ENCODE data around the gene COL4A4. TPM values are rescaled to one million over a fixed set of nuclear protein-coding genes. Genes with fewer than 3 reads are reported as not detected.

Gene COL4A4
- total and polyA plus RNA-seq, 2 donors (not counting 1 experiment from before 2014, with no cell fraction given): 6.2 to 30.2 TPM

DNA sequence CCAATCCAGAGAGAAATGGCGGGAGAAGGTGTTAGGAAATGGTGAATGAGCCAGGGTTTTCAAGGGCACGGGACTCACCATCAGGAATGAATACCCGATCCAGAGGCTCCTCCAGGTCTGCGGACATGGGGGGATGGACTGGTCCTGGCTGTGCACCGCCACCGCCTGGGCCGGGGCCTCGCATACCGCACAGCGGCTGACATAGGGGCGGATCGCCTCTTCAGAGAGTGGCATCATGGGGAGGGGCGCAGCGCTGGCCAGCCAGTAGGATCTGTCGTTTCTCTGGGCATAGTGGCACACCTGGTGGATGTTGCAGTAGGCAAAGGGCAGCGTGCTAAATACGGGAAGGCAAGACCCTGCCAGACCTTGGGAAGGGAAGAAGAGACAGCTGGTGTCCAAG lies 156.1 kb downstream of the COL4A4 start:
- no peak overlapping the region for H2AFZ ChIP-seq (ENCODE audit: insufficient read depth, low read depth, low read length, poor library complexity, severe bottlenecking)
- intact Hi-C loops (cut with micrococcal nuclease): no loop called here
- POLR2A ChIA-PET: no interaction called here
- no peak for TF ChIP-seq EZH2 (IDR thresholded peaks at IDR 0.05; ENCODE audit: borderline replicate concordance, insufficient read depth, low read depth, low read length, poor library complexity, severe bottlenecking)
- TF ChIP-seq CTCF (IDR thresholded peaks at IDR 0.05): no peak
- no peaks in the 10 kb centered on the region for H3K79me2 ChIP-seq (ENCODE audit: control insufficient read depth, insufficient read depth, low read length)
- no peaks in the 10 kb centered on the region for H4K20me1 ChIP-seq (ENCODE audit: control insufficient read depth, insufficient read depth, low read length, poor library complexity, severe bottlenecking)
- Mint-ChIP-seq H3K27ac (no peak overlapping the region), H3K4me1 (no peaks in the 10 kb centered on the region), H3K9me3 (ENCODE audit: insufficient read depth) (no peaks in the 10 kb centered on the region), H3K27me3 (no peaks in the 10 kb centered on the region), H3K4me3 (no peak overlapping the region)
- H3K9me3 ChIP-seq (ENCODE audit: control extremely low read depth in 1 of 3, control insufficient read depth in 2 of 3, insufficient read depth in 1 of 3, low read length in 2 of 3): no peaks in the 10 kb centered on the region
- 98% methylated on average over 16 of the region's 17 CpGs for WGBS (ENCODE audit: insufficient coverage)
- CTCF ChIA-PET: no interaction called here
- no peak for DNase-seq
- no peaks in the 10 kb centered on the region for H3K27me3 ChIP-seq (replicated peaks in 1 of 4; ENCODE audit: control extremely low read depth in 1 of 4, control insufficient read depth in 3 of 4, insufficient read depth in 4 of 4, low read length in 3 of 4)
- H3K36me3 ChIP-seq (replicated peaks in 1 of 2; ENCODE audit: control extremely low read depth in 1 of 2, control insufficient read depth in 1 of 2, extremely low read depth in 1 of 2, insufficient read depth in 2 of 2, low read length in 1 of 2): no peaks in the 10 kb centered on the region
- no peak overlapping the region for H3K4me3 ChIP-seq (ENCODE audit: control extremely low read depth in 1 of 5, extremely low read depth in 1 of 5, insufficient read depth in 1 of 5, low read depth in 2 of 5, low read length in 4 of 5)
- H3K4me1 ChIP-seq (ENCODE audit: control insufficient read depth in 2 of 2, insufficient read depth in 2 of 2, low read length in 2 of 2): no peaks in the 10 kb centered on the region
- H3K9ac ChIP-seq (ENCODE audit: low read length): no peak overlapping the region
- ATAC-seq (ENCODE audit: low read depth): no peak
- no peak overlapping the region for H3K27ac ChIP-seq (ENCODE audit: low read length in 2 of 2)
- H3K4me2 ChIP-seq (replicated peaks; ENCODE audit: low read depth, low read length, poor library complexity, severe bottlenecking): no peak overlapping the region

DNA sequence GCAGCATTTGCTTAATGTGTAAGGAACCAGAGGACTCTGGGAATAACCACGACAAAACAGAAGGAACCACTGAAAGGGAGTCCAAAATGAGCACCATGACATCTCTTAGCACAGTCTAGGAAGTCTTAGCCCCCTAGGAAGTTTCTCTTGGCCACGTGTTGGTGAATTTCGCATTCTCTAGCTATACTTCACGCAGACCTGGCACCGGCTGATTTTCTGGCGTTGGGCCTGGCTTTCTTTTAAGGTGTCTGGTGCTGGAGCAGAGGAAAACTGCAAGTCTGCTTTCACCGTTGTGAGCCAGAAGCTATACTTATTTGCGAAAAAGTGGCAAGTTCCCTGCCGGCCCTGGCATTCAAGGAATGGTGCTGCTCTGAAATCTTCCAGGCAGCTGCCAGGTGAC lies 156.9 kb downstream of the COL4A4 start:
- CTCF ChIA-PET: no interaction called here
- Mint-ChIP-seq H3K4me3 (no peak overlapping the region), H3K27me3 (no peaks in the 10 kb centered on the region), H3K9me3 (ENCODE audit: insufficient read depth) (no peaks in the 10 kb centered on the region), H3K4me1 (no peaks in the 10 kb centered on the region), H3K27ac (no peak overlapping the region)
- DNase-seq (no peak), ATAC-seq (ENCODE audit: low read depth) (no peak)
- Histone ChIP-seq H3K36me3 (replicated peaks in 1 of 2; ENCODE audit: control extremely low read depth in 1 of 2, control insufficient read depth in 1 of 2, extremely low read depth in 1 of 2, insufficient read depth in 2 of 2, low read length in 1 of 2) (no peaks in the 10 kb centered on the region), H3K9ac (ENCODE audit: low read length) (no peak overlapping the region), H3K4me3 (ENCODE audit: control extremely low read depth in 1 of 5, extremely low read depth in 1 of 5, insufficient read depth in 1 of 5, low read depth in 2 of 5, low read length in 4 of 5) (no peak overlapping the region), H3K27me3 (replicated peaks in 1 of 4; ENCODE audit: control extremely low read depth in 1 of 4, control insufficient read depth in 3 of 4, insufficient read depth in 4 of 4, low read length in 3 of 4) (no peaks in the 10 kb centered on the region), H3K4me1 (ENCODE audit: control insufficient read depth in 2 of 2, insufficient read depth in 2 of 2, low read length in 2 of 2) (no peaks in the 10 kb centered on the region), H2AFZ (ENCODE audit: insufficient read depth, low read depth, low read length, poor library complexity, severe bottlenecking) (no peak overlapping the region), H3K9me3 (ENCODE audit: control extremely low read depth in 1 of 3, control insufficient read depth in 2 of 3, insufficient read depth in 1 of 3, low read length in 2 of 3) (no peaks in the 10 kb centered on the region), H3K79me2 (ENCODE audit: control insufficient read depth, insufficient read depth, low read length) (no peaks in the 10 kb centered on the region), H3K27ac (ENCODE audit: low read length in 2 of 2) (no peak overlapping the region), H4K20me1 (ENCODE audit: control insufficient read depth, insufficient read depth, low read length, poor library complexity, severe bottlenecking) (no peaks in the 10 kb centered on the region), H3K4me2 (replicated peaks; ENCODE audit: low read depth, low read length, poor library complexity, severe bottlenecking) (no peak overlapping the region)
- TF ChIP-seq EZH2 (IDR thresholded peaks at IDR 0.05; ENCODE audit: borderline replicate concordance, insufficient read depth, low read depth, low read length, poor library complexity, severe bottlenecking) (no peak), CTCF (IDR thresholded peaks at IDR 0.05) (no peak)
- 78% methylated on average over 9 of the region's 9 CpGs for WGBS (ENCODE audit: insufficient coverage)
- intact Hi-C loops (cut with micrococcal nuclease): no loop called here
- POLR2A ChIA-PET: no interaction called here

All from B cell (primary cell).